HCT116 (cell line): Measurements from ENCODE around the gene HK3.

ENCODE experiments used
- ATF3 ChIP-seq: IDR thresholded peaks from 2 replicates; pipeline ENCODE4 v1.6.1; 2012
- CTCF ChIP-seq, 3 experiments: fragments of 200-600 bp in 1 of 3; sonication (generic) in 1 of 3; IDR thresholded peaks in 2 of 3; conservative IDR thresholded peaks in 1 of 3; 2 replicates each; pipeline ENCODE4 v1.5.1; 2012 to 2017; ENCODE audit warnings: low read depth in 2 of 3, low read length in 2 of 3, antibody characterized with exemption in 1 of 3, borderline replicate concordance in 1 of 3, control low read depth in 1 of 3, mild to moderate bottlenecking in 1 of 3, mixed read lengths in 1 of 3, mixed run types in 1 of 3, moderate library complexity in 1 of 3; ENCODE audit not compliant: insufficient read depth in 1 of 3
- FOSL1 ChIP-seq: IDR thresholded peaks from 2 replicates; pipeline ENCODE4 v1.6.1; 2012; ENCODE audit warnings: low read depth
- JUND ChIP-seq: IDR thresholded peaks from 2 replicates; pipeline ENCODE4 v1.6.1; 2012
- MAX ChIP-seq: IDR thresholded peaks from 2 replicates; pipeline ENCODE4 v1.6.1; 2012
- RAD21 ChIP-seq: IDR thresholded peaks from 2 replicates; pipeline ENCODE4 v1.6.1; 2012; ENCODE audit warnings: low read depth, mild to moderate bottlenecking

- TF ChIP-seq RAD21 (no peak), FOSL1 (no peak), CTCF (IDR thresholded peaks at IDR 0.05 in 2 of 3, conservative IDR thresholded peaks at IDR 0.05 in 1 of 3; ENCODE audit: borderline replicate concordance in 1 of 3, insufficient read depth in 1 of 3, low read depth in 2 of 3, low read length in 2 of 3) (no peak), ATF3 (no peak), MAX (no peak), JUND (no peak)
Observed at GRCh38 chr5:176897263-176897662, 1.9 kb downstream of the HK3 start.
